K562 (cell line): Measurements from ENCODE around the gene CHI3L1. TPM values are rescaled to one million over a fixed set of nuclear protein-coding genes. Genes with fewer than 3 reads are reported as not detected.

ENCODE experiments used
- ATAC-seq: fragments of 200-7000 bp; cut with Tn5 transposase; 3 replicates; pipeline ENCODE4 v1.9.1; 2020; ENCODE audit warnings: moderate library complexity
- BruUV-seq: library from RNA; stranded (reverse); fragments of 400-500 nt; replicated peaks from 2 replicates; lab custom pipeline; 2021; lab: Mats Ljungman, UMichigan
- CTCF ChIA-PET: fragments of 300-600 bp; formaldehyde crosslinking; extraction: SDS; loops from one replicate; lab custom pipeline; 2021; ENCODE audit warnings: low intra/inter-chr PET ratio; lab: Yijun Ruan, JAX
- POLR2A ChIA-PET: fragments of 300-600, 350-650 bp; sonication (Branson Sonifier 250); formaldehyde crosslinking; extraction: SDS; loops from one replicate; lab custom pipeline; 2021; ENCODE audit warnings: antibody characterized with exemption, inconsistent platforms; lab: Yijun Ruan, JAX
- DNase-seq, 4 experiments: peaks; one replicate each; pipeline versions ENCODE4 v3.0.0 to v3.0.0-alpha.2; 2011 to 2018; ENCODE audit warnings: low spot score in 3 of 4, mixed read lengths in 3 of 4; ENCODE audit errors: extremely low read depth in 1 of 4
- FAIRE-seq: peaks from 2 replicates; lab custom pipeline; 2011; peaks lifted over from hg19 to GRCh38; lab: Jason Lieb, UNC
- H2AFZ ChIP-seq: 2 replicates; pipeline ENCODE4 v1.6.0; 2011; ENCODE audit warnings: low read depth, low read length, control low read depth, inconsistent platforms
- H3K27ac ChIP-seq: fragments of 200-600 bp; 3 replicates; pipeline ENCODE4 v1.8.0; 2011; ENCODE audit warnings: low read depth, mild to moderate bottlenecking, control low read depth, inconsistent platforms, low read length, moderate library complexity, mixed read lengths; ENCODE audit errors: extremely low read depth
- H3K27me3 ChIP-seq, 2 experiments: fragments of 300-600 bp in 1 of 2; 2 replicates in 1 of 2; 3 replicates in 1 of 2; pipeline versions ENCODE4 v1.6.0 to v1.8.0; 2011; ENCODE audit warnings: inconsistent platforms in 2 of 2, low read length in 2 of 2, mild to moderate bottlenecking in 1 of 2, mixed read lengths in 1 of 2, moderate library complexity in 1 of 2; ENCODE audit not compliant: control insufficient read depth in 2 of 2, insufficient read depth in 2 of 2
- H3K36me3 ChIP-seq: fragments of 300-600 bp; 3 replicates; pipeline ENCODE4 v1.8.0; 2011; ENCODE audit warnings: mild to moderate bottlenecking, low read length, inconsistent platforms; ENCODE audit not compliant: control insufficient read depth, insufficient read depth
- H3K4me1 ChIP-seq, 2 experiments: fragments of 200-600 bp in 1 of 2; replicated peaks in 1 of 2; 2 replicates in 1 of 2; 3 replicates in 1 of 2; pipeline versions ENCODE4 v1.5.1 to v1.8.0; 2011; ENCODE audit warnings: inconsistent platforms in 2 of 2, low read length in 2 of 2, mild to moderate bottlenecking in 1 of 2, mixed read lengths in 1 of 2, moderate library complexity in 1 of 2; ENCODE audit not compliant: control insufficient read depth in 2 of 2, insufficient read depth in 2 of 2
- H3K4me2 ChIP-seq: 2 replicates; pipeline ENCODE4 v1.6.1; 2011; ENCODE audit warnings: low read length, control low read depth, inconsistent platforms, mixed read lengths; ENCODE audit not compliant: insufficient read depth
- H3K4me3 ChIP-seq: fragments of 200-600 bp; sonication (generic), shearing (Covaris generic); 2 replicates; pipeline ENCODE4 v1.5.1; 2016; ENCODE audit warnings: control low read depth, inconsistent platforms
- H3K79me2 ChIP-seq: fragments of 200-600 bp; 3 replicates; pipeline ENCODE4 v1.8.0; 2011; ENCODE audit warnings: low read length, inconsistent platforms; ENCODE audit not compliant: control insufficient read depth, insufficient read depth
- H3K9ac ChIP-seq, 2 experiments: 2 replicates each; pipeline versions ENCODE4 v1.6.0 to v1.6.1; 2011; ENCODE audit warnings: low read depth in 2 of 2, low read length in 2 of 2, control low read depth in 1 of 2, inconsistent platforms in 1 of 2, mild to moderate bottlenecking in 1 of 2, mixed read lengths in 1 of 2; ENCODE audit not compliant: insufficient read depth in 1 of 2
- H3K9me1 ChIP-seq: one replicate; pipeline ENCODE4 v1.6.0; 2011; ENCODE audit warnings: inconsistent platforms, mild to moderate bottlenecking, low read length, moderate library complexity; ENCODE audit not compliant: control insufficient read depth, insufficient read depth
- H3K9me3 ChIP-seq: replicated peaks from 2 replicates; pipeline ENCODE4 v1.5.1; 2011; ENCODE audit warnings: low read depth, low read length, inconsistent platforms; ENCODE audit not compliant: control insufficient read depth, insufficient read depth
- H4K20me1 ChIP-seq: replicated peaks from 2 replicates; pipeline ENCODE4 v1.6.1; 2011; ENCODE audit warnings: low read length, inconsistent platforms, mixed read lengths; ENCODE audit not compliant: control insufficient read depth, insufficient read depth
- DNMT1 ChIP-seq: fragments of 450-650 bp; IDR thresholded peaks from 2 replicates; pipeline ENCODE4 v1.6.1; 2016; ENCODE audit warnings: antibody characterized with exemption, mild to moderate bottlenecking
- KLF16 ChIP-seq: IDR thresholded peaks from 2 replicates; pipeline ENCODE4 v1.6.1; 2016; ENCODE audit warnings: antibody characterized with exemption
- MTA1 ChIP-seq: fragments of 450-650 bp; IDR thresholded peaks from 2 replicates; pipeline ENCODE4 v1.6.1; 2017; ENCODE audit warnings: borderline replicate concordance
- SOX6 ChIP-seq: fragments of 450-650 bp; IDR thresholded peaks from 2 replicates; pipeline ENCODE4 v1.6.1; 2014; ENCODE audit warnings: mild to moderate bottlenecking
- TARDBP ChIP-seq: fragments of 450-650 bp; IDR thresholded peaks from 2 replicates; pipeline ENCODE4 v1.6.1; 2016
- TFAP4 ChIP-seq: sonication (generic); formaldehyde crosslinking; IDR thresholded peaks from 2 replicates; pipeline ENCODE4 v1.8.0; 2022; ENCODE audit warnings: missing genetic modification reagents, mild to moderate bottlenecking, moderate library complexity, borderline replicate concordance
- ZMIZ1 ChIP-seq, 2 experiments: fragments of 150-350 bp in 1 of 2; IDR thresholded peaks; 2 replicates each; pipeline ENCODE4 v1.6.1; 2012 to 2016; ENCODE audit warnings: low read depth in 2 of 2, low read length in 2 of 2, mild to moderate bottlenecking in 1 of 2, moderate library complexity in 1 of 2
- ZNF830 ChIP-seq: fragments of 250-450 bp; sonication (Bioruptor Pico); IDR thresholded peaks from 2 replicates; pipeline ENCODE4 v1.5.0; 2021; ENCODE audit warnings: mild to moderate bottlenecking
- WGBS: fragments of 100-300 bp; shearing (Covaris generic); methylation state at CpG from one replicate; pipeline ENCODE4 v1.1.6; 2016; ENCODE audit warnings: low coverage, mixed read lengths; ENCODE audit not compliant: insufficient coverage; ENCODE audit errors: missing lambda C conversion rate; 5-methylcytosine and 5-hydroxymethylcytosine counted together
- in situ Hi-C: fragments of 300-500 bp; cut with MboI; formaldehyde crosslinking; loops from 4 replicates; pipeline ENCODE4 v1.15.0; 2018; ENCODE audit warnings: inconsistent platforms, mixed read lengths
- intact Hi-C: fragments of 100-400 bp; cut with micrococcal nuclease; formaldehyde crosslinking; loops from 2 replicates; pipeline ENCODE4 v1.14.2; 2022
- polyA plus RNA-seq, 8 experiments: library from polyadenylated mRNA; depleted of rRNA in 4 of 8; stranded (reverse) in 5 of 8; unstranded in 3 of 8; fragments of >200 nt; fragmentation: Nextera tagmentation in 2 of 8; fragmentation: Illumina TruSeq in 1 of 8; extraction: Ambion mirVana in 2 of 8; extraction: Trizol in 1 of 8; gene quantifications; 2 replicates each; pipeline versions ENCODE4 v1.2.1 to v1.2.3, GENCODE V29; 2011 to 2014; ENCODE audit warnings: inconsistent platforms in 1 of 8, missing spikeins in 1 of 8
- total RNA-seq, 7 experiments: library from RNA; depleted of rRNA in 6 of 7; stranded (reverse); fragments of >200 nt in 6 of 7; fragmentation: Illumina TruSeq in 2 of 7; extraction: Trizol in 2 of 7; gene quantifications; 2 replicates each; pipeline versions ENCODE4 v1.2.1 to v1.2.3, GENCODE V29; 2011 to 2021; ENCODE audit warnings: low replicate concordance in 1 of 7

CHI3L1 gene
- total and polyA plus RNA-seq, 9 of the 15 experiments (the other 6 are each of a cell fraction or from before 2014, with no cell fraction given) = not detected

- ATAC-seq (no peak), FAIRE-seq (no peak), DNase-seq (no peak)
- CTCF ChIA-PET = no interaction called here
- intact Hi-C loops (no loop called here), in situ Hi-C loops (no loop called here)
- H3K79me2 ChIP-seq = no peaks in the 10 kb centered on the region
- peaks cover 17 to 72% of the 10 kb centered on the region in 2 experiments; a peak in 4 of 5 replicates for H3K27me3 ChIP-seq
- no peak overlapping the region for H3K4me2 ChIP-seq
- H3K4me3 ChIP-seq = no peak overlapping the region
- H3K9ac ChIP-seq = no peak overlapping the region
- under 1% methylated on average over 6 of the region's 6 CpGs for WGBS
- no peak overlapping the region for H2AFZ ChIP-seq
- no peaks in the 10 kb centered on the region for H3K9me3 ChIP-seq
- 0 out of 5 replicates have a peak, but pooled peaks cover 0 to 2% of the 10 kb centered on the region in 2 experiments for H3K4me1 ChIP-seq
- BruUV-seq = no TSS peak
- H4K20me1 ChIP-seq = peaks cover 20% of the 10 kb centered on the region
- POLR2A ChIA-PET = interaction anchor here (0.9 to 1.1 kb wide), 2 partner anchors 30 to 39 kb away, joined by 3 read pairs; no protein-coding TSS in a partner anchor
- TF ChIP-seq ZNF830 (CRISPR knock-in tag) (no peak), SOX6 (no peak), TARDBP (no peak), TFAP4 (CRISPR knock-in tag) (no peak), KLF16 (no peak), ZMIZ1 (IDR thresholded peaks at IDR 0.05; ENCODE audit: low read depth in 2 of 2, low read length in 2 of 2) (no peak), DNMT1 (no peak), MTA1 (no peak)
- no peaks in the 10 kb centered on the region for H3K9me1 ChIP-seq
- no peaks in the 10 kb centered on the region for H3K36me3 ChIP-seq
- no peak overlapping the region for H3K27ac ChIP-seq
Observed at GRCh38 chr1:203177036-203177405, 9.5 kb downstream of the CHI3L1 start.
